GM23338 (cell line): ENCODE results near the gene DLST. TPM values are rescaled to one million over a fixed set of nuclear protein-coding genes. Genes with fewer than 3 reads are reported as not detected.

Experiments used
- ATAC-seq: fragments of 200-7000 bp; cut with Tn5 transposase; 3 replicates; pipeline ENCODE4 v1.9.1; 2020
- DNase-seq: peaks from one replicate; pipeline ENCODE4 v3.0.0-alpha.2; 2015; ENCODE audit warnings: low spot score
- H2AFZ ChIP-seq: fragments of 200-600 bp; sonication (generic); 2 replicates; pipeline ENCODE4 v1.8.0; 2016; ENCODE audit warnings: antibody characterized with exemption, mild to moderate bottlenecking, moderate library complexity
- H3F3A ChIP-seq: fragments of 200-600 bp; sonication (generic); replicated peaks from 2 replicates; pipeline ENCODE4 v1.8.0; 2017; ENCODE audit warnings: antibody characterized with exemption, mixed run types, low read depth
- H3K27ac ChIP-seq: fragments of 200-600 bp; sonication (generic); 2 replicates; pipeline ENCODE4 v1.6.1; 2016; ENCODE audit warnings: low read depth
- H3K27me3 ChIP-seq: fragments of 200-600 bp; sonication (generic); 2 replicates; pipeline ENCODE4 v1.8.0; 2016; ENCODE audit warnings: mild to moderate bottlenecking, mixed run types, moderate library complexity; ENCODE audit not compliant: insufficient read depth
- H3K36me3 ChIP-seq: fragments of 200-600 bp; sonication (generic); 2 replicates; pipeline ENCODE4 v1.8.0; 2016; ENCODE audit warnings: mild to moderate bottlenecking; ENCODE audit not compliant: insufficient read depth
- H3K4me1 ChIP-seq: fragments of 200-600 bp; sonication (generic); 2 replicates; pipeline ENCODE4 v1.8.0; 2016; ENCODE audit warnings: mild to moderate bottlenecking, moderate library complexity; ENCODE audit not compliant: insufficient read depth
- H3K4me2 ChIP-seq: fragments of 200-600 bp; sonication (generic); 2 replicates; pipeline ENCODE4 v1.7.1; 2017; ENCODE audit warnings: mixed run types
- H3K4me3 ChIP-seq: fragments of 200-600 bp; sonication (generic); 2 replicates; pipeline ENCODE4 v1.6.1; 2016; ENCODE audit warnings: mixed run types
- H3K79me2 ChIP-seq: fragments of 200-600 bp; sonication (generic); replicated peaks from 2 replicates; pipeline ENCODE4 v1.8.0; 2017; ENCODE audit warnings: mild to moderate bottlenecking; ENCODE audit not compliant: insufficient read depth
- H3K9me2 ChIP-seq: fragments of 200-600 bp; sonication (generic); 2 replicates; pipeline ENCODE4 v1.8.0; 2017; ENCODE audit not compliant: insufficient read depth
- H4K20me1 ChIP-seq: fragments of 200-600 bp; sonication (generic); replicated peaks from 2 replicates; pipeline ENCODE4 v1.8.0; 2017; ENCODE audit warnings: mild to moderate bottlenecking; ENCODE audit not compliant: insufficient read depth
- H3K27ac Mint-ChIP-seq: 2 replicates; pipeline ENCODE4 v1.8.0; 2020; ENCODE audit warnings: inconsistent platforms, mild to moderate bottlenecking, moderate library complexity, mixed read lengths
- H3K27me3 Mint-ChIP-seq: 3 replicates; pipeline ENCODE4 v1.8.0; 2022; ENCODE audit warnings: low read depth, mild to moderate bottlenecking, moderate library complexity, mixed read lengths, inconsistent platforms; ENCODE audit not compliant: insufficient read depth, poor library complexity
- H3K36me3 Mint-ChIP-seq: 3 replicates; pipeline ENCODE4 v1.8.0; 2021; ENCODE audit warnings: low read depth, mild to moderate bottlenecking, inconsistent platforms, moderate library complexity, mixed read lengths
- H3K4me1 Mint-ChIP-seq: 3 replicates; pipeline ENCODE4 v1.8.0; 2020; ENCODE audit warnings: mild to moderate bottlenecking, inconsistent platforms, mixed read lengths
- H3K4me3 Mint-ChIP-seq: 3 replicates; pipeline ENCODE4 v1.8.0; 2021; ENCODE audit warnings: moderate library complexity, mild to moderate bottlenecking, inconsistent platforms, mixed read lengths
- H3K9me3 Mint-ChIP-seq: 3 replicates; pipeline ENCODE4 v1.8.0; 2020; ENCODE audit warnings: moderate library complexity, mild to moderate bottlenecking, inconsistent platforms, mixed read lengths
- CREB1 ChIP-seq: fragments of 250-450 bp; sonication (Bioruptor Pico); IDR thresholded peaks from 2 replicates; pipeline ENCODE4 v1.5.0; 2020; ENCODE audit warnings: low read depth, mild to moderate bottlenecking, moderate library complexity
- CTCF ChIP-seq, 2 experiments: fragments of 200-600 bp in 1 of 2; sonication (generic) in 1 of 2; conservative IDR thresholded peaks; 2 replicates each; pipeline versions ENCODE4 v1.5.1 to v1.6.1; 2016 to 2017; ENCODE audit warnings: antibody characterized with exemption in 2 of 2, low read depth in 2 of 2, mild to moderate bottlenecking in 2 of 2, moderate library complexity in 1 of 2
- EZH2 ChIP-seq: fragments of 200-600 bp; sonication (generic); IDR thresholded peaks from one replicate; pipeline ENCODE4 v1.8.0; 2017; ENCODE audit warnings: antibody characterized with exemption, mild to moderate bottlenecking, low read depth; ENCODE audit not compliant: unreplicated experiment
- JUNB ChIP-seq: IDR thresholded peaks from one replicate; pipeline ENCODE4 v1.6.1; 2016; ENCODE audit warnings: antibody characterized with exemption; ENCODE audit not compliant: unreplicated experiment
- NANOG ChIP-seq: IDR thresholded peaks from 2 replicates; pipeline ENCODE4 v1.6.1; 2016; ENCODE audit warnings: antibody characterized with exemption, borderline replicate concordance
- POLR2AphosphoS5 ChIP-seq: IDR thresholded peaks from 2 replicates; pipeline ENCODE4 v1.6.1; 2016; ENCODE audit warnings: antibody characterized with exemption, low read depth
- STAT1 ChIP-seq: IDR thresholded peaks from one replicate; pipeline ENCODE4 v1.6.1; 2016; ENCODE audit warnings: antibody characterized with exemption; ENCODE audit not compliant: unreplicated experiment
- ZNF114 ChIP-seq: fragments of 250-450 bp; sonication (Bioruptor Pico); IDR thresholded peaks from 2 replicates; pipeline ENCODE4 v1.5.0; 2020; ENCODE audit warnings: mild to moderate bottlenecking, moderate library complexity
- ZNF331 ChIP-seq: fragments of 250-450 bp; sonication (Bioruptor Pico); IDR thresholded peaks from 2 replicates; pipeline ENCODE4 v1.5.0; 2020; ENCODE audit warnings: low read depth, mild to moderate bottlenecking, moderate library complexity
- ZNF462 ChIP-seq: fragments of 250-450 bp; sonication (Bioruptor Pico); IDR thresholded peaks from 2 replicates; pipeline ENCODE4 v1.5.0; 2020; ENCODE audit warnings: mild to moderate bottlenecking, moderate library complexity
- polyA plus RNA-seq: library from polyadenylated mRNA; unstranded; fragments of >200 nt; fragmentation: Nextera tagmentation; extraction: Ambion mirVana; gene quantifications from 2 replicates; pipeline ENCODE4 v1.2.1, GENCODE V29; 2016
- total RNA-seq: library from RNA; depleted of rRNA; stranded (reverse); fragments of >200 nt; shearing (Covaris generic); gene quantifications from 2 replicates; pipeline ENCODE4 v1.2.3, GENCODE V29; 2014
- TF ChIP-seq, protein P1 (sequence below): IDR thresholded peaks from one replicate; pipeline ENCODE4 v1.6.1; 2018; ENCODE audit warnings: antibody characterized with exemption; ENCODE audit not compliant: unreplicated experiment

DLST gene
- total and polyA plus RNA-seq, 2 experiments from 2014 or later = 11.2 to 106 TPM

DNA sequence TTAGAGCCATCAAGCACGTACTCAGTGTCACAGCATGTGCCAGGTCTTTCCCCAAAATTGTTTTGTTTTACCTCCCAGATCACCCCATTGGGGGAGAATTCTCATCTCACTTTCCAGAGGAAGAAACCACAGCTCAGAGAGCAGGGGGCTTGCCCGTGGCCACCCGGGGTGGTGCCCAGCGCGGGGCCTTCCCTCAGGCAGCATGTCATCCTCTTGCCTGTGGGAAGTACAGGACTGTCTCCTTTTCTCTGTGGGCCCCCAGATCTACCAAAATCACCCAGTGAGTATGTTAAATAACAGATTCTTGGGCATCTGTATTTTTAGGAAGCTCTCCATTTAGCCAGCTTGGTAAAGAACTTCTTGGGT lies 35.4 kb downstream of the DLST start:
- H3K4me1 Mint-ChIP-seq = peaks cover 3% of the 10 kb centered on the region; the same call in 2 of the 3 replicates
- no peaks in the 10 kb centered on the region for H3K79me2 ChIP-seq
- H3K27ac Mint-ChIP-seq = no peak overlapping the region
- 0 out of 2 replicates have a peak, but pooled peaks cover 4% of the 10 kb centered on the region for H4K20me1 ChIP-seq
- no peak overlapping the region for H3K27ac ChIP-seq
- peaks cover 5% of the 10 kb centered on the region; the same call in 1 of the 3 replicates for H3K36me3 Mint-ChIP-seq
- ATAC-seq = no peak
- H3K9me3 Mint-ChIP-seq = no peaks in the 10 kb centered on the region
- H3K9me2 ChIP-seq = no peaks in the 10 kb centered on the region
- H2AFZ ChIP-seq = no peak overlapping the region
- H3K4me1 ChIP-seq = no peaks in the 10 kb centered on the region
- H3K4me3 Mint-ChIP-seq = no peak overlapping the region; the same call in 2 of the 3 replicates
- no peak overlapping the region for H3K4me3 ChIP-seq
- no peaks in the 10 kb centered on the region for H3F3A ChIP-seq
- no peak for DNase-seq
- no peaks in the 10 kb centered on the region for H3K36me3 ChIP-seq
- no peaks in the 10 kb centered on the region for H3K27me3 ChIP-seq
- no peaks in the 10 kb centered on the region for H3K27me3 Mint-ChIP-seq
- H3K4me2 ChIP-seq = no peak overlapping the region
- TF ChIP-seq ZNF114 (CRISPR knock-in tag) (no peak), POLR2AphosphoS5 (no peak), ZNF462 (CRISPR knock-in tag) (no peak), CTCF (conservative IDR thresholded peaks at IDR 0.05; ENCODE audit: low read depth in 2 of 2) (no peak), JUNB (no peak), EZH2 (no peak), CREB1 (CRISPR knock-in tag) (no peak), ZNF331 (CRISPR knock-in tag) (no peak), STAT1 (no peak), NANOG (no peak)
- TF ChIP-seq, protein P1, sequence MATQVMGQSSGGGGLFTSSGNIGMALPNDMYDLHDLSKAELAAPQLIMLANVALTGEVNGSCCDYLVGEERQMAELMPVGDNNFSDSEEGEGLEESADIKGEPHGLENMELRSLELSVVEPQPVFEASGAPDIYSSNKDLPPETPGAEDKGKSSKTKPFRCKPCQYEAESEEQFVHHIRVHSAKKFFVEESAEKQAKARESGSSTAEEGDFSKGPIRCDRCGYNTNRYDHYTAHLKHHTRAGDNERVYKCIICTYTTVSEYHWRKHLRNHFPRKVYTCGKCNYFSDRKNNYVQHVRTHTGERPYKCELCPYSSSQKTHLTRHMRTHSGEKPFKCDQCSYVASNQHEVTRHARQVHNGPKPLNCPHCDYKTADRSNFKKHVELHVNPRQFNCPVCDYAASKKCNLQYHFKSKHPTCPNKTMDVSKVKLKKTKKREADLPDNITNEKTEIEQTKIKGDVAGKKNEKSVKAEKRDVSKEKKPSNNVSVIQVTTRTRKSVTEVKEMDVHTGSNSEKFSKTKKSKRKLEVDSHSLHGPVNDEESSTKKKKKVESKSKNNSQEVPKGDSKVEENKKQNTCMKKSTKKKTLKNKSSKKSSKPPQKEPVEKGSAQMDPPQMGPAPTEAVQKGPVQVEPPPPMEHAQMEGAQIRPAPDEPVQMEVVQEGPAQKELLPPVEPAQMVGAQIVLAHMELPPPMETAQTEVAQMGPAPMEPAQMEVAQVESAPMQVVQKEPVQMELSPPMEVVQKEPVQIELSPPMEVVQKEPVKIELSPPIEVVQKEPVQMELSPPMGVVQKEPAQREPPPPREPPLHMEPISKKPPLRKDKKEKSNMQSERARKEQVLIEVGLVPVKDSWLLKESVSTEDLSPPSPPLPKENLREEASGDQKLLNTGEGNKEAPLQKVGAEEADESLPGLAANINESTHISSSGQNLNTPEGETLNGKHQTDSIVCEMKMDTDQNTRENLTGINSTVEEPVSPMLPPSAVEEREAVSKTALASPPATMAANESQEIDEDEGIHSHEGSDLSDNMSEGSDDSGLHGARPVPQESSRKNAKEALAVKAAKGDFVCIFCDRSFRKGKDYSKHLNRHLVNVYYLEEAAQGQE = no peak
